ENCODE results near the gene PFKFB4.
"Not testable (repeated sequence)": the region's sequence is repeated elsewhere in the genome, so short reads cannot be mapped to it uniquely, and the experiment has no call there.

The PFKFB4 gene

DNA sequence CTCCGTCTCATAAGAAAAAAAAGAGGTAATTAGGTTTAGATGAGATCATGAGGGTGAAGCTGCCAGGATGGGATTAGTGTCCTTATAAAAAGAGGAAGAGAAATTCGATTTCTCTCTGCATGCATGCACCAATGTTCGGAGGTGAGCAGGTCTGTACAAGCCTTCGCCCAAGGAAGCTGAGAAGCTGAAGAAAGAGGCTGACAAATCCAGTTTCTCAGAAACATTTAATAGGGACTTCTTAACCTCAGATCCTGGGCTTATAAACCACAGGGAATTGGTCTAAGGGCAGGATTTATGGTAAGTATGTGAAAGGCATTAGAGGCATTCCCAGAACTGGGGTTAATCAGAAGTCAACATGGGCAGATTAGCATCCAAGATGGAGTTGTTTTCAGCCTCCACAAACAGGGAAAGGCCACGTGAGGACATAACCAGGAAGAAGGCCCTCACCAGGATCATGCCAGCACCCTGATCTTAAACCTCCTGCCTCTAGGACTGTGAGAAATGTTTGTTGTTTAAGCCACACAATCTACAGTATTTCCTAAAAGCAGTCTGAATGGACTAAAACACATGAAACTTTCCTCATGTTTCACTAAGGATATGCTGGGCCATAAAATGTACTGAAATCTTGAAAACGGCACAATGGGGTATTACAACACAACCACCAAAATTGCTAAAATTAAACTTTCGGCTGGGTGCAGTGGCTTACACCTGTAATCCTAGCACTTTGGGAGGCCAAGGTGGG is 64.0 kb downstream of the PFKFB4 start:
- DNase-seq (ENCODE audit: low spot score) = no peak

GRCh38 chr3:48486952-48487351 is 69.7 kb downstream of the PFKFB4 start:
- DNase-seq (ENCODE audit: low spot score) = no peak

GRCh38 chr3:48482822-48483221 is 73.8 kb downstream of the PFKFB4 start:
- DNase-seq (ENCODE audit: low spot score) = not testable (repeated sequence)

GRCh38 chr3:48480891-48481290 is 75.7 kb downstream of the PFKFB4 start:
- DNase-seq (ENCODE audit: low spot score) = not testable (repeated sequence)

DNA sequence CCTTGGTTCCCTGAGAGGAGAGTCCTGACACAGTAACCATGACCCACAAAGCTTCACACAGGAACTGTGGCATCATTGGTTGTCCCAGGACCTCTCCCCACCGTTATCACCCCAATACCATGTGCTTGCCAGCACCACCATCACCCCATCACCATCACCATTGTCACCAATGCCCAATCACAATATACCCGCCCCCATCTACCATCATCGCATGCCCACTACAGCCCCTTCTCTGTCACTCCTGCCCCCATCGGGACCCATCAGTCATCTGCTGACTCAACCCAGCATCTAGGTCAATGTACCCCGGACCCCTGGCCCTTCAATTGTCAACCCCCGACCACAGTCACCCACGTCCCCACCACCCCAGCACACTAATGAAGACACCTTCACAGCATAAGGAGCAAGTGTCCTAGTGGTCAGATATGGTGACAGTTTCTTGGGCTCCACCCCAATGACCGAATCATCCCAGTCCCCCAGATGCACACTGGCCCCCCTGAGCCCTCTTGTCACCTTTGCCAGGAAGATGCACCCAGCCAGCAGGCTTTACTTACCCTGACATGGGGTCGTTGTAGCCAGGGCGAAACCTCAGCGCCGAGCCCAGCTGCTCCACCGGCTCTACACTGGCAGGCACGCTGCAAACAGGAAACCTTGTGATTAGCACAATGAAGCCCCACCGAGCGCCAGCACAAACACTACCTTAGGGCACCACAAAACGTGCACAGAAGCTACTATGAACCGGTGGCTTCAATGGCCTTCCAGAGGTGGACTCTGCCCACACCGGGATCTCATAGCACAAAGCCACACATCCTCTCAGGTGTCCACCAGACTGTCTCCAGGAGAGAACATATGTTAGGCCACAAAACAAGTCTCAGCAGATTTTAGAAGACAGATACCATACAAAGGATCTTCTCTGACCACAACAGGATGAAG is 77.7 kb downstream of the PFKFB4 start:
- no peak for DNase-seq (ENCODE audit: low spot score)

GRCh38 chr3:48477959-48478520 is 78.6 kb downstream of the PFKFB4 start:
- no peak for DNase-seq (ENCODE audit: low spot score)

DNA sequence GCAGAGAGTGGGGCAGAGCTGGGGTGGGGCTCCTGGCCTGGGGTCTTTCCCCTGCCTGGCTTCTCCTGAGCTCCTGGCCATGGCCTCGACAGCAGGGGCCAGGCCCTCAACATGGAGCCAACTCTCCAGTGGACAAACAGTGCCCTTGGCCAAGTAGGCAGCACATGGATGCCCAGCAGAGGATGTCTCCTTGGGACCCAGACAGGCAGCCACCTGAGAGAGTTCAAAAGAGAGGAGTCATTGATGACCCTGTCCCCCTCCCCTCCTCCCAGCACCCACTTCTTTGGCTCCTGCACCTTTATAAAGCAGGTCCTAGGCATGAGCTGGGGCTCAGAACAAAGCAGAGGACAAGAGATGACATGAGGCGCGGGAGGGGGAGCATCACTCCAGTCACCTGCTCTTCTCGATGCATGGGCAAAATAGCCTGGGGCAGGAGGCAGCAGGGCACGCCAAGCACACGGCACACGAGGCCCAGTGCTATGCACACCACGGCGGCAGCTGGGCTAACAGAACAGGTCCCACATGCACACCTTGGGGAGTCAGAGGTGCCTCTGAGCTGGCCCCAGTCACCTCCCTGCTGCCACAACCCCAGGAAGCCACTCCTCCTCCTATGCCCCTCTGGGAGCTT is 80.1 kb downstream of the PFKFB4 start:
- DNase-seq (ENCODE audit: low spot score) = no peak

- DNase-seq (ENCODE audit: low spot score) = no peak
Measured at GRCh38 chr3:48475188-48475587, 81.4 kb downstream of the PFKFB4 start.

DNA sequence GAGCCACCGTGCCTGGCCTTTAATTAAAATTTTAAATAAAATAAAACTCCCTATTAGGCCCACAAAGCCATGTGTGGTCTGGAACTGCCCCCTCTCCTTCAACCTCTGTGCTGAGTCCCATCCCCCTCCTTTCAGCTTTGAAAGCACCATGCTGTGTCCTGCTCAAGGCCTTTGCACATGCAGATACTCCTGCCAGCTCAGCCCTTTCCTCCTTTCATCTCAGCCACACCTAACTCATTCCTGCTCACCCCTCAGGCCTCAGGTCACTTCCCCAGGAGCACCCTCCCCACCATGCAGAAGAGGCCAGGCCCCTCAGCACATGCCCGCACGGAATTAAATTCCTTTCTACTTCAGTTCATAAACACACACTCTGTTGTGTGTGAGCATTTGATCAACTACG is 82.0 kb downstream of the PFKFB4 start:
- no peak for DNase-seq (ENCODE audit: low spot score)

GRCh38 chr3:48474031-48474430 is 82.6 kb downstream of the PFKFB4 start:
- DNase-seq (ENCODE audit: low spot score) = not testable (repeated sequence)

DNA sequence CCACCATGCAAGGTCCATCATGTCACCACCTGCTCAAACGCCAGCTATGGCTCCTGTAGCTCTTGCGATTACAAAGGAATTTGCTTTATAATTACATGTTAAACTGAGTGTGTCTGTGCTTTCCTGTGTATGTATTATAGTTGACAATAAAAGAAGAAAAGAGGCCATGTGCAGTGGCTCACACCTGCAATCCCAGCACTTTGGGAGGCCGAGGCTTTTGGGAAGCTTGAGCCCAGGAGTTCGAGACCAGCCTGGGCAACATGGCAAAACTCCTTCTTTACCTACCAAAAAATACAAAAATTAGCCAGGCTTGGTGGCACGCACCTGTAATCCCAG is 83.0 kb downstream of the PFKFB4 start:
- DNase-seq (ENCODE audit: low spot score) = no peak

DNA sequence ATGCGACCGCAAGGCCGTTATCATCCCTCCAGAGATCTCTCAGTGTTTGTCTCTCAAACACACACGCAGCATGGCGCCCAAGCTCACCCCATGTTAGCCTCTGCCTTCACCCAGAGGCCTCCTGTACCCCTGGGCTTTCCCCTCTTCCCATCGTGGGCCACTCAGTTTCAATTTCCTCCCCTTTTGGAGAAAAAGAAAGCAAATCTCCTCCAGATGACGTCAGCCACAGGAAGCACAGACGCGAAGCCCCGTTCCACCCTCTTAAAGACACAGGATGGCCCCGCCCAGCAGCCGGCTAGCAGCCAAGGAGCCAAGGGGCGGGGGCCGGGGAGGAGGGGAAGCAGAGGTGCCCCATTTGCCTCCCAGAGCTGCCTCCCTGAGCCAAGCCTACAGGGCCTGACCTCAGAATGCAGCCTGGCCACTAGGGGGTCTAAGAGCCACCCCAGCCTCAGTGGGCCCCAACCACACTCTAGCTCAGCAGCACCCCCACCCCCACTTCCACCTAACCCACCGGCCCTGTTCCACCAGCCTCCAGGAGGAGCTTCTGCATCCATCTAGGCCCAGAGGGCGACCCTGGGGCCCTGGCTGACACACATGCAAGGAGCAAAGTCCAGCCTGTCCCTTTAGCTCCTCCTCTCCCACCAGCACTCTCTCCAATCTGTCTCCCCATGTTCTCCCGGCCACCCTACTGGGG is 83.5 kb downstream of the PFKFB4 start:
- peak; percentile 93 for DNase-seq (ENCODE audit: low spot score)

DNA sequence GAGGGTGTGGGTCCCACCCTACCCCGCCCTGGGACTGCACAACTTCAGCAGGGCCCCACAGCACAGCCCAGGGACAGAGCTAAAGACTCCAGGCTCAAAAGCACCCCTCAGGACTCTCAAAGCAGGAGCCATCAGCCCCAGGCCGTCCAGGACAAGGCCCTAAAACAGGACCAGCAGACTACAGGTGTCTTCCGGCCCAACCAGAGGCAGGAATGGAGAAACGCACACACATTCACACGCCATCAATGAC is 84.0 kb downstream of the PFKFB4 start:
- no peak for DNase-seq (ENCODE audit: low spot score)

- no peak for DNase-seq (ENCODE audit: low spot score)
Measured at GRCh38 chr3:48470286-48470685, 86.3 kb downstream of the PFKFB4 start.

- no peak for DNase-seq (ENCODE audit: low spot score)
Measured at GRCh38 chr3:48469046-48469915, 87.3 kb downstream of the PFKFB4 start.

GRCh38 chr3:48468329-48468731 is 88.3 kb downstream of the PFKFB4 start:
- DNase-seq (ENCODE audit: low spot score) = peak; percentile 27

All from LoVo (cell line).